ENCODE results near the gene CAMSAP1.

CAMSAP1 gene

DNA sequence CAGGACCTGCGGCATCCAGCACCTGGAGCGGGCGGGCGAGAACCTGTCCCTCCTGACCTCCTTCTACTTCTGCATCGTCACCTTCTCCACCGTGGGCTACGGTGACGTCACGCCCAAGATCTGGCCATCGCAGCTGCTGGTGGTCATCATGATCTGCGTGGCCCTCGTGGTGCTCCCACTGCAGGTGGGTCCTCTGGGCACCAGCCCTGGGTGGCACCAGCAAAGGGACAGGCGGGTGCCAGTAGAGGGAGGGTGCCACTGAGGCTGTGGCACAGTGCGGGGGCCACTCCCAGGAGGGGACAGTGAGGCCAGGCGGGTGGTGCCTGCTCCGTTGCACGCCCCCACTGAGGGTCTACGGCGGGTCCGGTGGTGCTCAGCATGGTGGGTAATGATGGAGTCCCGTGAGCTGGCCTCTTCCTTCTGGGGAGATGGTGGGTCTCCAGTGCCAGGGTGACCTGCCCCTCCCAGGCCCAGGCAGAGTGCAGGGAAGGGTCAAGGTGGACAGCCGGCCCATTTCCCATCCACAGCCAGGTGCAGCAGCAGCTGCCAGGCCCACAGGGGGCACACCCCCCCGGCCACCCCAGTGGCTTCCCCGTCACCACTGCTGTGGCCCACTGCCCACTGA lies 147.6 kb downstream of the CAMSAP1 start:
- DNase-seq (ENCODE audit: low read depth in 2 of 2) = no peak

GRCh38 chr9:135758870-135759269 lies 148.5 kb downstream of the CAMSAP1 start:
- DNase-seq (ENCODE audit: low read depth in 2 of 2) = no peak

Data from stimulated activated CD8-positive, alpha-beta memory T cell treated with anti-CD3 and anti-CD28 coated beads, Interleukin-15, amount 100 ng/mL, for 4 hours (primary cell).